Neural crest cell (in vitro differentiated cells): ENCODE data around the gene CSMD2. TPM values are rescaled to one million over a fixed set of nuclear protein-coding genes. Genes with fewer than 3 reads are reported as not detected.

Experiments
- DNase-seq: peaks from one replicate; pipeline ENCODE4 v3.0.0; 2021; ENCODE audit warnings: low read depth, mixed read lengths, low spot score
- H3K27ac Mint-ChIP-seq: one replicate; pipeline ENCODE4 v1.8.0; 2021; ENCODE audit warnings: mild to moderate bottlenecking, mixed read lengths; ENCODE audit not compliant: unreplicated experiment
- H3K27me3 Mint-ChIP-seq: 2 replicates; pipeline ENCODE4 v1.8.0; 2021; ENCODE audit warnings: low read depth, mild to moderate bottlenecking, mixed read lengths
- H3K36me3 Mint-ChIP-seq: 2 replicates; pipeline ENCODE4 v1.8.0; 2021; ENCODE audit warnings: low read depth, mild to moderate bottlenecking, mixed read lengths
- H3K4me1 Mint-ChIP-seq: 2 replicates; pipeline ENCODE4 v1.8.0; 2021; ENCODE audit warnings: mixed read lengths
- H3K4me3 Mint-ChIP-seq: one replicate; pipeline ENCODE4 v1.8.0; 2021; ENCODE audit warnings: mild to moderate bottlenecking, mixed read lengths
- H3K9me3 Mint-ChIP-seq: 2 replicates; pipeline ENCODE4 v1.8.0; 2021; ENCODE audit warnings: mixed read lengths
- total RNA-seq: library from RNA; stranded (reverse); gene quantifications from 2 replicates; pipeline ENCODE4 v1.2.1, GENCODE V29; 2021
- TF ChIP-seq, protein P1 (sequence below): fragments of 200-600 bp; sonication (generic); conservative IDR thresholded peaks from 2 replicates; pipeline ENCODE4 v1.5.0; 2021; ENCODE audit warnings: antibody characterized with exemption, mild to moderate bottlenecking

Gene CSMD2
- total RNA-seq, 1 donor from 2014 or later, result 0.40 TPM

DNA sequence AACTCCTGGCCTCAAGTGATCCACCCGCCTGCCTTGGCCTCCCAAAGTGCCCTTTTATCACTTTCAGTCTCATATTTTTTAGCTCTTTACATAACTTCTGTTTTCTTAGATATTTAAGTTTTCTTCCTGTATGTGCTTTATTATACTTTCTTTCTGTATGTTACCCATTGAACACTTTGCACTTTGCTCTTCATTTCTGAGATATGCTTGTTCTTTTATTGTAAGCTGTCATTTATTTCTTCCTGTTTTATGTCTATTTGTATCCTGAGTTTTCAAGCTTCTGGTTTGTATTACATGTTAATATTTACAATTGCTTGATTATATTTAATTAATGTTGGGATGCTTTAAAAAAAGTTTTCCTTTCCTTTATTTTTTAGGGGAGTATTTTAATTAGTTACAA, 656.9 kb downstream of the CSMD2 start:
- no peaks in the 10 kb centered on the region for H3K36me3 Mint-ChIP-seq
- H3K4me1 Mint-ChIP-seq, result no peaks in the 10 kb centered on the region
- H3K27ac Mint-ChIP-seq, result no peak overlapping the region
- H3K4me3 Mint-ChIP-seq, result no peak overlapping the region
- no peak for DNase-seq
- H3K9me3 Mint-ChIP-seq, result peaks cover 3% of the 10 kb centered on the region
- peaks cover 8% of the 10 kb centered on the region for H3K27me3 Mint-ChIP-seq
- TF ChIP-seq, protein P1, sequence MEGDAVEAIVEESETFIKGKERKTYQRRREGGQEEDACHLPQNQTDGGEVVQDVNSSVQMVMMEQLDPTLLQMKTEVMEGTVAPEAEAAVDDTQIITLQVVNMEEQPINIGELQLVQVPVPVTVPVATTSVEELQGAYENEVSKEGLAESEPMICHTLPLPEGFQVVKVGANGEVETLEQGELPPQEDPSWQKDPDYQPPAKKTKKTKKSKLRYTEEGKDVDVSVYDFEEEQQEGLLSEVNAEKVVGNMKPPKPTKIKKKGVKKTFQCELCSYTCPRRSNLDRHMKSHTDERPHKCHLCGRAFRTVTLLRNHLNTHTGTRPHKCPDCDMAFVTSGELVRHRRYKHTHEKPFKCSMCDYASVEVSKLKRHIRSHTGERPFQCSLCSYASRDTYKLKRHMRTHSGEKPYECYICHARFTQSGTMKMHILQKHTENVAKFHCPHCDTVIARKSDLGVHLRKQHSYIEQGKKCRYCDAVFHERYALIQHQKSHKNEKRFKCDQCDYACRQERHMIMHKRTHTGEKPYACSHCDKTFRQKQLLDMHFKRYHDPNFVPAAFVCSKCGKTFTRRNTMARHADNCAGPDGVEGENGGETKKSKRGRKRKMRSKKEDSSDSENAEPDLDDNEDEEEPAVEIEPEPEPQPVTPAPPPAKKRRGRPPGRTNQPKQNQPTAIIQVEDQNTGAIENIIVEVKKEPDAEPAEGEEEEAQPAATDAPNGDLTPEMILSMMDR, result no peak

DNA sequence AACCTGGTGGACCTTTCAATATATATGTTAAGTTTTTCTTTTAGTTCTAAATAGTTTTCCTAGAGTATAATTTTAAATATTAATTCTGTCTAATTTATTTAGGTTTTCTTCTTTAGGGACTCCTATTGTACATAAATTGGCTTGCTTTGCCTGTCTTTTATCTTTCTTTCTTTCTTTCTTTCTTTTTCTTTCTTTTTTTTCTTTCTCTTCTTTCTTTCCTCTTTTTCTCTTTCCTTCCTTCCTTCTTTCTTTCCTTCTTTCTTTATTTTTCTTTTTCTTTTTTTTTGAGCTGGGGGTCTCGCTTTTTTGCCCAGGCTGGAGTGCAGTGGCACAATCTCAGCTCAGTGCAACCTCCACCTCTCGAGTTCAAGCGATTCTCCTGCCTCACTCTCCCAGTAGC, 657.4 kb downstream of the CSMD2 start:
- Mint-ChIP-seq H3K27ac (no peak overlapping the region), H3K27me3 (peaks cover 8% of the 10 kb centered on the region), H3K4me1 (no peaks in the 10 kb centered on the region), H3K9me3 (peaks cover 2% of the 10 kb centered on the region), H3K4me3 (no peak overlapping the region), H3K36me3 (no peaks in the 10 kb centered on the region)
- DNase-seq, result no peak
- TF ChIP-seq, protein P1, result no peak

DNA sequence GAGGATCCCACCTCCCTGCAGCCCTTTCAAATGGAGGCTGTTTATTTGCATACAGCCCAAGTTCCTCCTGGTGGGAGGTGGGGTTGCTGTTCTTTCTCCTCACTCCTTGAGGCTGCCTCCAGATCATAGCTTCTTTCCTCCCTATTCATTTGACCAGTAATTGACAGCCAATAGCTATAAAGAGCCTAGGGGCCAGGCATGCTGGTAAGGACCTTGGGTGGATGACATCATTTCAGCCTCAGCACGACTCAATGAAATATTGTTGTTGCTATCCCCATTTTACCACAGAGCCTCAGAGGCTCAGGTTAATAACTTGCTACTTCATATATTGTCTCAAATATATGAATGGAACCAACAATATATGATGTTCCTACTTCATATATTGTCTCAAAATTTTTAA, 661.5 kb downstream of the CSMD2 start:
- Mint-ChIP-seq H3K9me3 (peaks cover 8% of the 10 kb centered on the region), H3K4me1 (no peaks in the 10 kb centered on the region), H3K36me3 (peaks cover 15% of the 10 kb centered on the region), H3K27me3 (no peaks in the 10 kb centered on the region), H3K27ac (no peak overlapping the region), H3K4me3 (no peak overlapping the region)
- TF ChIP-seq, protein P1, result no peak
- no peak for DNase-seq

DNA sequence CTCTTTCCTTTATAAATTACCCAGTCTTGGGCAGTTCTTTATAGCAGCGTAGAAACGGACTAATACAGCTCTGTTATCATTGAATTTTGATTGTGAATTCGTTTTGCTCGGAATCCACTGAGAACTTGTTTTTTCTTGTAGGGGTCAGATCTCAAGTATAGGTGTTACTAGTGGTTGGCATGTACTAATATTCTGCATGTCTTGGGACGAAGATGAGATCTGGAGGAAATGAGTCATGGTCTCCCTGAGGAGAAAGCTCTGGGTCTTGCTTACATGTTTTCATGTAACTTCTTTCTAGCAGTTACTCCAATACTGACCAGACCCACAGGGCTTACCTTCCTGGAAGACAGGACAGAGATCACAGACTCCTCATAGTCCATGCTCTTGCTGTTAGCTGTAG, 662.3 kb downstream of the CSMD2 start:
- Mint-ChIP-seq H3K27me3 (no peaks in the 10 kb centered on the region), H3K4me3 (no peak overlapping the region), H3K27ac (no peak overlapping the region), H3K36me3 (peaks cover 21% of the 10 kb centered on the region), H3K4me1 (no peaks in the 10 kb centered on the region), H3K9me3 (peaks cover 12% of the 10 kb centered on the region)
- no peak for DNase-seq
- TF ChIP-seq, protein P1, result no peak

DNA sequence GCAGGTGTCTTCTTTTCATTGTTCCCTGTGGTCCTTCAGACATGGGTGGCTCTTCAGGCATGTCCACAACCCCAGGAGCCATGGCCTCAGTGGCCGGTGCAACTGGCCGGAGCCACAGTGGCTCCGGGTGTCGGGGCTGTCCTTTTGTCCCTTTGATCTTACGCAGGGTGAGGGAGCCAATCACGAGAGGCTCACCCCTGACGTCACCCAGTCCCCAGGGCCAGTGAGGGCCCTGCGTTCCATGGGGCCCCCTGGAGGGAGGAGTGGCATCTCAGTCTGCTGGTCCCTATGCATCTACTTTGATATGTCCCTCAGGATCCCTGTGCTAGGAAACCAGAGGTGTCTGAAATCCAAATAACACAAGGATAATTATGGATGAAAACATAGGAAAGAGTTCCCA, 663.3 kb downstream of the CSMD2 start:
- peaks cover 21% of the 10 kb centered on the region for H3K9me3 Mint-ChIP-seq
- H3K36me3 Mint-ChIP-seq, result peaks cover 30% of the 10 kb centered on the region
- H3K27ac Mint-ChIP-seq, result no peak overlapping the region
- TF ChIP-seq, protein P1, result no peak
- H3K4me3 Mint-ChIP-seq, result no peak overlapping the region
- DNase-seq, result no peak
- H3K4me1 Mint-ChIP-seq, result no peaks in the 10 kb centered on the region
- no peaks in the 10 kb centered on the region for H3K27me3 Mint-ChIP-seq

DNA sequence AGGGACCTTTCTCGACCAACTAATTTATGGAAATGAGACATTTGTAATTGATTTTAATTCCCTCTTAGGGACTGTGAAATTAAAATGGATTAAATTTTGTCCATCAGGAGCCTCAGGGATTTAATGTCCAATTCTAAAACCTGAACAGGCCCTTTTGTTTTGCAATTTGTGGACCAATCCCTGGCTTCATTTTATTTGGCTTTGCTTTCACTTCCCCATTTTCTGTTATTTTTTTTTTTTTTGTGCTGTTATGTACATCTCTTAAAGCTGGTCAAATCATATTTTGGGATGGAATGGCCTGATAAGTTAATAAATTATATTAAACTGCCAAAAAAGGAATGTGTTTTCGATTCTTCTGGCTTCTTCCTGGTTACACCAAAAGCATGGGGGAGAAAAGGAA, 663.7 kb downstream of the CSMD2 start:
- DNase-seq, result no peak
- H3K27ac Mint-ChIP-seq, result no peak overlapping the region
- TF ChIP-seq, protein P1, result no peak
- H3K4me3 Mint-ChIP-seq, result no peak overlapping the region
- no peaks in the 10 kb centered on the region for H3K4me1 Mint-ChIP-seq
- H3K36me3 Mint-ChIP-seq, result peaks cover 35% of the 10 kb centered on the region
- peaks cover 23% of the 10 kb centered on the region for H3K9me3 Mint-ChIP-seq
- H3K27me3 Mint-ChIP-seq, result no peaks in the 10 kb centered on the region
